HK-2 (cell line): Measurements from ENCODE around the gene MFN2.
"Not testable (repeated sequence)": the region's sequence is repeated elsewhere in the genome, so short reads cannot be mapped to it uniquely, and the experiment has no call there.

Experiments used
- DNase-seq: peaks from one replicate; pipeline ENCODE4 v3.0.0-alpha.2; 2018; ENCODE audit not compliant: unreplicated experiment

MFN2 gene

DNA sequence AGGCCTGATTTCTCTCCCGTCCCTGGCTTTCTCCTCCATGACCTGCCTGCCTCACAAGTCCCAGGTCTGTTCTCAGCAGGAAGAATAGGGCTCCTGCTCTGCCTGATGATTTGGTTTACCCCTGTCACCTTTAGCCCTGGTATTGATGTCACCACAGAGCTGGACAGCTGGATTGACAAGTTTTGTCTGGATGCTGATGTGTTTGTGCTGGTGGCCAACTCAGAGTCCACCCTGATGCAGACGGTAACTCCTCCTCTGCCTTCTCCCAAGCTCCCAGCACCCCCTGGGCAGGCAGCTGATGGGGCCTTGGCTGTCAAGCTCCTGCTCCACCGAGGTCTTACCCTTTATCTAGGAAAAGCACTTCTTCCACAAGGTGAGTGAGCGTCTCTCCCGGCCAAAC, 18.4 kb downstream of the MFN2 start:
- no peak for DNase-seq

DNA sequence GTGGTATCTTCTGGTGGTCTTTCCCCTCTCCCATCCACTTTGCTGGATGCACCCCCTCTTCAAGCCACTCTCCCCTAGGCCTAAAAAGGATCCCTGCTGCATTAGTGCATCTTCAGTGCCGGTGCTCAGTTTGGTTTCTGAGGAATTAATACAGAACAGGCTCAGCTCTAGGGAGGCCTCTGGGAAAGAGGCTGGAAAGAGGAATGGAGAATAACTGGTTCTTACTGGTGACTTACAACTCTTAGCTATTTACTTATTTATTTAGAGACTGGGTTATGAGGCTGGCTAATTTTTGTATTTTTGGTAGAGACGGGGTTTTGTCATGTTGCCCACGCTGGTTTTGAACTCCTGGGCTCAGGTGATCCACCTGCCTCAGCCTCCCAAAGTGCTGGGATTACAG, 19.0 kb downstream of the MFN2 start:
- no peak for DNase-seq

DNA sequence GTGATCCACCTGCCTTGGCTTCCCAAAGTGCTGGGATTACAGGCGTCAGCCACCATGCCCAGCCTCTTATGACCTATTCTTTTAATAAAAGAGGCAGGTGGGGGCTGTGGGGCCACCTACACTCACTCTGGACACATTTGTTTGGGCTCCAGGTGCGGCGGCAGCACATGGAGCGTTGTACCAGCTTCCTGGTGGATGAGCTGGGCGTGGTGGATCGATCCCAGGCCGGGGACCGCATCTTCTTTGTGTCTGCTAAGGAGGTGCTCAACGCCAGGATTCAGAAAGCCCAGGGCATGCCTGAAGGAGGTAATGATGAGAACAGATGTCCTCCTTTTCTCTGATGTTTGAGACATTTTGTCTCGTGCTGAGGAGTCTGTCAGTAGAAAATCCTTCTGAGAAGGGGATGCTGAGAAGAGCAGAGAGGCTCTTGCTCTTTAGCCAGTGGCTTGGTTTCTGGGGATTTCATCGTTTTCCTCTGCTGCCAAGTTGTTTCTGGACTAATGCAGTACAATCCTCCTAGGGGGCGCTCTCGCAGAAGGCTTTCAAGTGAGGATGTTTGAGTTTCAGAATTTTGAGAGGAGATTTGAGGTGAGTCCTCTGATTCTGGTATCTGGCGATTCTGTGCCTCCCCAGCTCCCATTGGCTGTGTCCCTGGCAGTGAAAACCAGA, 21.1 kb downstream of the MFN2 start:
- no peak for DNase-seq

DNA sequence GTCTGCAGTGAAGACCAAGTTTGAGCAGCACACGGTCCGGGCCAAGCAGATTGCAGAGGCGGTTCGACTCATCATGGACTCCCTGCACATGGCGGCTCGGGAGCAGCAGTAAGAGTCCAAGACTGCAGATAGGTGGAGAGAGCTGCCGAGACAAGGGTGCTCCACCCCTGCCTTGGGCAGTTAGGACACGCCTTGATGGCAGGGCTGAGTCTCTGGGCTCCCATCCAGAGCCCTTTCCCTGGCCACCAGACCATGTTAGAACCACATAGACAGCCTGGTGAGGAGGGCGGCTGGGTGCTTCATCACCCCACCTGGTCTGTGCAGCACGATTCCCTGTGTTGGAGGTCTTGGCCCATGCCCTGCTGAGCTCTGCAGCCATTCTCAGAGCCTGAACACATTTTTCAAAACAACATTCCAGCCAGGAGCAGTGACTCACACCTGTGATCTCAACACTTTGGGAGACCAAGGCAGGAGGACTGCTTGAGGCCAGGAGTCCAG, 21.8 kb downstream of the MFN2 start:
- peak; percentile 48 for DNase-seq

DNA sequence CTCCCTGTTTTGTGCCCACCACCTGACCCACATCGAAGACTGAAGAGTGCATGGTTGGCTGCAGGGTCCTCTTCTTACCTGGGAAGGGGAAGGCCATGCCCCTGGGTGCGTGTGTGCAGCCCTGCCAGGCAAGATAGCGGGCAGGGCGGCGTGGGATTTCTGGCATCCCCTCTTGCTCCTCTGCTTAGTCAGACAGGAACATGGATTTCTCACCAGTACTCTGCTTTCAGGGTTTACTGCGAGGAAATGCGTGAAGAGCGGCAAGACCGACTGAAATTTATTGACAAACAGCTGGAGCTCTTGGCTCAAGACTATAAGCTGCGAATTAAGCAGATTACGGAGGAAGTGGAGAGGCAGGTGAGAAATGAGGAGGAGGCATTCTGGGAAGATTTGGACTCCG, 23.5 kb downstream of the MFN2 start:
- DNase-seq, result no peak

DNA sequence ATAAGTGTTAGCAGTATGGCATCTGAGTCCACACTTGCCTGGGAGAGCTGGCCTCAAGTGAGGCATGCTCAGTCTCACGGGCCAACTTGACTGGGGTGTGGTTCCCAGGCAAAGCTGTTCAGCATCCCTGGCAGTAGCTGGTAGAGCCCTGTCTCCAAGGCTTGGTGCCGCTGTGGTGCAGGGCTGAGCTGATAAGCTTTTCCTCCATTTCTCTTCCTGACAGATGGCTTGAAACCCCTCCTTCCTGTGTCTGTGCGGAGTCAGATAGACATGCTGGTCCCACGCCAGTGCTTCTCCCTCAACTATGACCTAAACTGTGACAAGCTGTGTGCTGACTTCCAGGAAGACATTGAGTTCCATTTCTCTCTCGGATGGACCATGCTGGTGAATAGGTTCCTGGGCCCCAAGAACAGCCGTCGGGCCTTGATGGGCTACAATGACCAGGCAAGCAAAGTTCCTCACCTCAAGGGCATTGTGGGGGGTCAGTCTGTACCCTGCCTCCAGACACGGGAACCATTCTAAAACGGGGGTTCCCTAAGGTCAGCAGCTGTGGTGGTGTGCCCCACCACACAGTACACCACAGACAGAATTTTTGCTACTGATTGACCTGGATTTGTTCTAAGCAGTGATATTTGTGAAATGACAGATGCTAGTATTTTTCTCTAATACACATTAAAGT, 25.4 kb downstream of the MFN2 start:
- DNase-seq, result no peak

DNA sequence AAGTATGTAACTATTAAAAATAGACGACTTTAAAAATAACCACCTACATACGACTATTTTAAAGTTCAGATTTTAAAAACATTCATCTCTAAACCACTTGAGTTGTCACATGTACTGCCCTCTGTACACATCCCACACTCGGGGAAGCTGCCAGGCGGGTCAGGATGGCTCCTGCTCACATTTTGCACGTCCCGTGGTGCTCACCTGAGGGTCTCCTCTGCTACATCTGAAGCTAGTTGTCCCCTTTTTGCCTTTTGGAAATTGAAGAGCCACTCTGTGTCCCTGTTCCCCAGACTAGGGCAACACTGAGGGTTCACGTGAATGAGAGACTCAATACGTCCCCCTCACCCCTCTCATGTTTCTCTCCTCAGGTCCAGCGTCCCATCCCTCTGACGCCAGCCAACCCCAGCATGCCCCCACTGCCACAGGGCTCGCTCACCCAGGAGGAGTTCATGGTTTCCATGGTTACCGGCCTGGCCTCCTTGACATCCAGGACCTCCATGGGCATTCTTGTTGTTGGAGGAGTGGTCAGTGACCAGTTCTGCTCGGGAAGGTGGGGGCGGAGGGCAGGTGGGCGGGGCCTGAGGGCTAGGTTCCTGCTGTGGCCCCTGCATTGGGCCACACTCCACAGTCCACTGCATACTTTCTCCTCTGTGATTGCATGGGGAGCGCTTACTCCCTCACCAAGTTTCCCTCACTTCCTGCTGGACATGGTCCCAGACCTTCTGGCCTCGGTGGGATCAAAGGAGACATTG, 26.1 kb downstream of the MFN2 start:
- DNase-seq, result no peak

DNA sequence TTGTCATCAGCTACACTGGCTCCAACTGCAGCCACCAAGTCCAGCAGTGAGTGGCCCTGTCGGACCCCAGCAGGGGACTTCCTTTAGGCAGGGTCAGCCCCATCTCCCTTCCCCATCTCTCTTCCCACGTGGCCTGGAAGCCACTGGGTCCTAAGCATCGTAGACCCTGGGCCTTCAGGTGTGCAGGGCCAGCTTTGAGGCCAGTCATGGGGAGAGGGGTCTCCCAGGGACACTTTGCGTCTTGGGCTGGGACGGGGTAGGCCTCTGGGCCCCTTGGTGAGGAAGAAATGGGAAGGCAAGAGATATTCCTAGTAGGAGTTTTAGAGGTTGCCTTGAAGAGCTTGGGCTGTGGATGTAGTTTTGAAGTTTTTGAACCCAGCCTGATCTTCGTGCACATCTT, 27.0 kb downstream of the MFN2 start:
- DNase-seq, result no peak

DNA sequence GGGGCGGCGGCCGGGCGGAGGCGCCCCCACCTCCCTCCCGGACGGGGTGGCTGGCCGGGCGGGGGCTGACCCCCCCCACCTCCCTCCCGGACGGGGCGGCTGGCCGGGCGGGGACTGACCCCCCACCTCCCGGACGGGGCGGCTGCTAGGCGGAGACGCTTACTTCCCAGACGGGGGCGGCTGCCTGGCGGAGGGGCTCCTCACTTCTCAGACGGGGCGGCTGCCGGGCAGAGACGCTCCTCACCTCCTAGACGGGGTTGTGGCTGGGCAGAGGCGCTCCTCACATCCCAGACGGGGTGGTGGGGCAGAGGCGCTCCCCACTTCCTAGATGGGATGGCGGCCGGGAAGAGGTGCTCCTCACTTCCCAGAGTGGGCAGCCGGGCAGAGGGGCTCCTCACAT, 28.1 kb downstream of the MFN2 start:
- not testable (repeated sequence) for DNase-seq

DNA sequence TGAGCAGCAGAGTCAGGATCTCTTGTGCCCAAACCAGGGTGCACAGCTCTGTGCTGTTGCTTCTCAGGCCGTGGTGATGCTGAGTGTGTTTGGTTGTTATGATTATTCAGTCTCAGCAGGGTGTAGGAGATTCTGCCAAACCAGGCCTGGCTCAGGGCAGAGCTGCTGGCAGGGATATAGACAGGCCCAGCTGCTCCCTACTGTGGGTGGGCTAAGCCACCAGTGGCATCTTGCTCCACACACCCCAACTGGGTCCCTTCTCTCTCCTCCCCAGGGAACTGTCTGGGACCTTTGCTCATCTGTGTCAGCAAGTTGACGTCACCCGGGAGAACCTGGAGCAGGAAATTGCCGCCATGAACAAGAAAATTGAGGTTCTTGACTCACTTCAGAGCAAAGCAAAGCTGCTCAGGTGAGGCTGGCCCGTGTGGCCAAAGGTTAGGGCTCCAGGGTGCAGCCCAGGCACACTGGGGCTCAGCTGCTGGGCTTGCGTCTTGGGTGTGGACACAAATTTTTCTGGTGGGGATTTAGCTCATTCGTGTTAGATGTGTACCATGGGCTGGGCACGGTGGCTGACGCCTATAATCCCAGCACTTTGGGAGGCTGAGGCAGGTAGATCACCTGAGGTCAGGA, 29.2 kb downstream of the MFN2 start:
- DNase-seq, result no peak

DNA sequence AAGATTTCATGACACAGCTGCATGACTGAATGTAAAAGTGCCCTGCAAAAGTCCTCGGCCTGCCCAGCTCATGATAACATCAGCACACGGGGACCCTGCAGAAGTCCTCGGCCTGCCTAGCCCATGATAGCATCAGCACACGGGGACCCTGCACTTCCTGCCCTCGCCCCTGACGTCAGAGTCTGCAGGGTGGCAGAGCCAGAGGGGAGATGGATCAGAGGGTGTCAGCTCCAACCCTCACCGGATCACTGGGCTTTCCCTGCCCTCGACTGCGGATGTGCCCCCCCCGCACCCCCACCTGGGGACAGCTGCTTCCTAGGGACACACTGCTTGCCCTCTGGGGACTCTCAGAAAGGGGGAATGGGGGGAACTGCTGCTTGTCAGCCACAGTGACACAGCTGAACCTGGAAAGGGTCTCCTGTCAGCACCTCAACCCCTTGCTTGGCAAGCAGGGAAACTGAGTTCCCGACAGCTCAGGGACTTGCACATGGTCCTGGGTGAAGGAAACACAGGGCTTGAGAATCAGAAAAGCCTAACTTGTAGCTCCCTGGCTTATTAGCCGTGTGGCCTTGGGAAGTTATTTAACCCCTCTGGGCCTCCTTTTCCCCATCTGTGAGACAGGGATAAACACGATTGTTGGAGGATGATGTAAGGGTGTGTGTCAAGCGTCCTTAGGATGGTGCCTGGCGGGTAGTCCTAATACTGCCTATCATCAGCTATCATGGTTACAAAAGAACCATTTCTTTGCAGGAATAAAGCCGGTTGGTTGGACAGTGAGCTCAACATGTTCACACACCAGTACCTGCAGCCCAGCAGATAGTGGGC, 30.7 kb downstream of the MFN2 start:
- DNase-seq, result no peak

DNA sequence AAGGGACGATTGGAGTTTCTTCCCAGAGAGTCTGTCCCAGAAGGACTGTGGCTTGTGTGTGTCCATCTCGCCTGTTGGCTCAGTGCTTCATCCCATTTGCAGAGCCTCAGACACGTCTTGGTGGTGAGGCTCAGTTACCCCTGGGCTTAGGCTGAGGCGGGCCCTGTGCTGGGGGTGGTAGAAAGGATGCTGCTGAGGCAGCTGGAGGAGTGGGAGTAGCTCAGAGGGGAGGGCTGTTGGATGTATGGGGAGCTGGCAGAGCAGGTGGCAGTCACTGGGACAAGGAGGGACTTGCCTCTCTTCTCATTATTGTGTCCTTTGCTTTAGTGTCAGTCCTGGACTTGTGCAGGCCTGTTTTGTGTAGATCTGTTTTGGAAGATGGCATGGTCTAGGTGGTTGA, 31.8 kb downstream of the MFN2 start:
- DNase-seq, result no peak

DNA sequence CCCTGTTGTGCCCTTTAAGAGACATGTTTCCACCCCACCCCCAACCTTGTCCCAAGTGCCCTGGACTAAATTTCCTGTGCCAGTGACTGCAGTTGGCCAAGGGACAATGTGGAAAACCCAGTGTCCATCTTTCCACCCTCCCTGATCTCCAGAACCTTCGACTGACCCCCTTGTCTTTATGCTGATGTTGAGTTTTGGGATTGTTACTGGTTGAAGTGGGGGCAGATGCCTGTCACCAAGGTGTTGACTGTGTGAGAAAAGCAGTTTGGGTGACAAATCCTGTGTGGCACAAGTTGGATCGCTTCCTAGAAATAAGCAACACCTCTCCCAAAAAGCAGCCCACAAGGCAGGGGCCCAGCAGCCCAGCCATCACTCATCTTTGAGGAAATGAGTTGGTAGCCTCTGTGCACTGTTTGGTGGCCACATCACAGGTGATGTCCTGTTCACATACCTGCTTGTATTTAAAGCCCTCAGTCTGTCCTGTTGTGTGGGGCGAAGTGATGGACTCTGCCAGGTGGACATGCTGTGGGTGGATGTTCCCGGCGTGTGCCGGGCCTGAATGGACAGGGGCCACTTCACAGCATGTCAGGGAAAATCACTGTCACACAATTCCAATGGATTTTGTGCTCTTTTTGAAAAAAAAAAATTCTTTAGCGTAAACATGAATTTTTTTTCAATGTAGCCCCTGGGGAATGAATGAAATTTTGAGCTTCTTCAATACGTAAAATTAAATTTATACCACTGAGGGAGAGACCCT, 32.5 kb downstream of the MFN2 start:
- no peak for DNase-seq

DNA sequence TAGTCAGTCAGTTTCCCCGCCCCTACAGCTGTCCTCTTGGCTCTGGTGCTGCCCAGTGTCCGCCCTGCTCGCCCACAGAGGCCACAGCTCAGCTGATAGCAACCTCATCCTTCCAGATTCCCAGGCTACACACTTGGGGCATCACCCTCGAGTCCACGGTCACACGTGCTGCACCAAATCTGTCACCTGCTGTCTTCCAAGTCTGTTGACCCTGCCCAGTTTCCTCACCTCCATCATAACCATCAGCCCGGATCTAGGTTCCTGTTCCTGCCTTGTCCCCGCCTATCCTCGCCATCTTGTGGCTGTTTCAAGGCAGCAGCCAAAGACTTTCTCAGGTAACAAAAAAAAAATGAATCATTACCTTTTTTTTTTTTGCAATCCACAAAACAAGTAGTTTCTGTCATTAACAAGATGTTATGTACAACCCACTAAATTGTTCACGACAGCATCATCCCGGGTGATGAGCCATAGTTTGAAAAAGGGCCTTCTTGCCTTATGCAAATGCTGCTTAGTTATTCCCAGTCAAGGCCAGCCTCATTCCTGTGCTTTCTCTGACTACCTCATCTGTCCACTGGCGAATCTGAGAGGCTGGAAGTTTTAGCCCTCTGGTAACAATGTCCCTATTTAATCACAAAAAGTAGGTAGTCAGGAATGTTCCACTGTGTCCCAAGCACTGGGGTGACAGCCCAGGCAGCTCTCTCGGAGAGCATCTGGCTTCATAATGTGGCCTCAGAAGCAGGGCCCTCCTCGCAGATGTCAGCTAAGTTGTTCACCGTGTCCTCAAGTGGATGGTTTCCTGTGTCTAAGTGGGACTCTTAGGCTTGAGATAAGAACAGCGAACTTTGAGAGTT, 34.1 kb downstream of the MFN2 start:
- no peak for DNase-seq

DNA sequence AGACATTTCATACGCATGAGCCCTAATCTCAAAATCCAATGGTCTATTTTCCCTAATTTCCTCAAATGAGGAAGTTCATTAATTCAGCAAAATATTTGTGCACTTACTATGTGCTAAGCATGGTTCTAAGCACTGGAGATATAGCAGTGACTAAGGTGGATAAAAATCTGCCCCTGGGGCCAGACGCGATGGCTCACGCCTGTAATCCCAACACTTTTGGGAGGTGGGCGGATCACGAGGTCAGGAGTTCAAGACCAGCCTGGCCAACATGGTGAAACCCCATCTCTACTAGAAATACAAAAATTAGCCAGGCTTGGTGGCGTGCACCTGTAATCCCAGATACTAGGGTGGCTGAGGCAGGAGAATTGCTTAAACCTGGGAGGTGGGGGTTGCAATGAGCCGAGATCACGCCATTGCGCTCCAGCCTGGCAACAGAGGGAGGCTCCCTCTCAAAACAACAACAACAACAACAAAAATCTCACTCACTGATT, 34.8 kb downstream of the MFN2 start:
- DNase-seq, result no peak

DNA sequence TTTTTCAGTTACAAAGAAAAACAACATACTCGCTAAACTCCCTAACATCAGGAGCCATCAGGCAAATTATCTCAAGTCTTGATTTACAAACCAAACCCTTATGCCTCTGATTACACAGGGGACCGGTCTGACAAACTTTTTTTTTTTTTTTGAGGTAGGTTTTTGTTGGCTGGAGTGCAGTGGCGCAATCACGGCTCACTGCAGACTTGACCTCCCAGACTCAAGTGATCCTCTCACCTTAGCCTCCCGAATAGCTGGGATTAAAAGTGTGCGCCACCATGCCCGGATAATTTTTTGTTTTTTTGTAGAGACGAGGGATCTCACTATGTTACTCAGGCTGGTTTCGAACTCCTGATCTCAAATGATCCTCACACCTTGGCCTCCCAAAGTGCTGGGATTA, 35.3 kb downstream of the MFN2 start:
- DNase-seq, result no peak

DNA sequence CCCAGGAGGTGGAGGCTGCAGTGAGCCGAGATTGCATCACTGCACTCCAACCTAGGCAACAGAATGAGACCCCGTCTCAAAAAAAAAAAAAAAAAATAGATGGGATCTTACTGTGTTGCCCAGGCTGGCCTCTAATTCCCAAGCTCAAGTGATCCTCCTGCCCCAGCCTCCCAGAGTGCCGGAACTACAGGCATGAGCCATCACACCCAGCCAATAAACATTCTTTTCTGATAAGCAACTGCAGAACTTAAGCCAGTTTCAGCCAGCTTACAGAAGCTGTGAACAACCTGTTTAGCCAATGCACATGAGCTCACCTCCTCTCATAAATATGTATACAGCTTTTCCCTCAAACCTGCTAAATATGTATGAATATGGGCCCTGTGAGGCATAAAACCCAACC, 35.9 kb downstream of the MFN2 start:
- DNase-seq, result no peak

DNA sequence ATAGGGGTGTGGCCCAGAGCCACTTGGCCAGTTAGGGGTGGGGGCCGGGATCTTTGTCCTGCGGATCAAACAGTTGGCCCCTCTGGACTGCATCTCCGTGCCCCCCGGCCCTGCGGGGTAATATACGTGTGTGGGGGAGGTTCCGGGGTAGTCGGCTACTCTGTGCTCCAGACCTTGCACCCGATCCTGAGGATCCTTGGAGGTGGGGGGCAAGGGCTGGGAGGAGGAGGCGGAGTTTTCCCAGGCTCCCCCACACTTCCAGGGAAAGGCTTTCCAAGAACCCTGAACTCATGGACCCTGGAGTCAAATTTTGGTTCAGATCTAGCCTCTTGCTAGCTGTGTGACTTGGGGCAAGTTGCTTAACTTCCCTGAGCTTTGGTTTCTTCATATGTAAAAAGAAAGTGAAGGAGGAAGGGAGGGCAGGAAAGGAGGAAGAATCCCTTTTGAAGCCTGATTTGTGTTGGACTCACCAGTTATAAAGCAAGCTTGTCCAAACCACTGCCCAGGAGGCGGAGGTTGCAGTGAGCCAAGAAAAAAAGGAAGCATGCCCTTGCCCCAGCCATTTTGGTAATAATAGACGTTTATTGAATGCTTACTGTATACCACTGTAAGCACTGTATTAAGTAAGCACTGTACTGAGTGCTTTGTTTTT, 39.7 kb downstream of the MFN2 start:
- DNase-seq, result peak; percentile 28

DNA sequence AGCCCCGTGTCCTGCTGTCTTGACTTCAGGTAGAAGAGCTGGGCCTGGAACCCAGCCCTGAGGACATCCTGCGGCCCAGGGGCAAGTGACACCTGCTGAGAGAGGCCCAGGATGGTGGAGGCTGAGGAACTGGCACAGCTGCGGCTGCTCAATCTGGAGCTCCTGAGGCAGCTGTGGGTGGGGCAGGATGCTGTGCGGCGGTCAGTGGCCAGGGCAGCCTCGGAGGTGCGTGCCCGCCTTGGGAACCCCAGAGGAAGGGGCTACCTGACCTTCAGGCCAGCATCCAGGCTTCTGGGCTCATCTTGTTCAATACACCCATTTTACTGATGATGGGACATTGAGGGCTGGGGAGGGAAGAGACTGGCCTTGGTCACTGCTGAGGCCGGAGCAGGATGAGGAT, 41.4 kb downstream of the MFN2 start:
- DNase-seq, result no peak
